Kidney (tissue), 14 donors: ENCODE measurements around the gene ART1. TPM values are rescaled to one million over a fixed set of nuclear protein-coding genes. Genes with fewer than 3 reads are reported as not detected.

ENCODE experiments used
- DNase-seq, 5 donors: peaks; one replicate each; pipeline ENCODE4 v3.0.0-alpha.2; 2013 to 2020
- FAIRE-seq: peaks from 2 replicates; lab custom pipeline; 2012; peaks lifted over from hg19 to GRCh38; lab: Jason Lieb, UNC
- H3K27ac ChIP-seq, 2 donors: one replicate each; pipeline ENCODE4 v1.7.0; 2013; ENCODE audit warnings: low read depth in 2 of 2, low read length in 2 of 2, inconsistent platforms in 1 of 2
- H3K27me3 ChIP-seq: one replicate; pipeline ENCODE4 v1.7.1; 2013; ENCODE audit warnings: low read length, inconsistent platforms; ENCODE audit not compliant: control insufficient read depth, insufficient read depth
- H3K36me3 ChIP-seq, 3 donors: one replicate each; pipeline versions ENCODE4 v1.7.0 to v1.7.1; 2013; ENCODE audit warnings: low read length in 3 of 3, control low read depth in 1 of 3, inconsistent platforms in 1 of 3; ENCODE audit not compliant: insufficient read depth in 3 of 3, control insufficient read depth in 2 of 3
- H3K4me1 ChIP-seq, 3 donors: one replicate each; pipeline versions ENCODE4 v1.7.0 to v1.7.1; 2013; ENCODE audit warnings: low read length in 3 of 3, inconsistent platforms in 1 of 3, low read depth in 1 of 3; ENCODE audit not compliant: control insufficient read depth in 2 of 3, insufficient read depth in 2 of 3
- H3K4me3 ChIP-seq, 3 donors: one replicate each; pipeline versions ENCODE4 v1.7.0 to v1.8.1; 2013; ENCODE audit warnings: low read length in 3 of 3, control low read depth in 1 of 3, inconsistent platforms in 1 of 3
- H3K9ac ChIP-seq, 3 donors: one replicate each; pipeline versions ENCODE4 v1.7.0 to v1.7.1; 2013; ENCODE audit warnings: low read length in 3 of 3, control low read depth in 1 of 3, inconsistent platforms in 1 of 3
- H3K9me3 ChIP-seq, 3 donors: one replicate each; pipeline versions ENCODE4 v1.7.0 to v1.7.1; 2013; ENCODE audit warnings: low read length in 3 of 3, control low read depth in 1 of 3, inconsistent platforms in 1 of 3; ENCODE audit not compliant: control insufficient read depth in 2 of 3, insufficient read depth in 1 of 3
- CTCF ChIP-seq: IDR thresholded peaks from 3 replicates; pipeline ENCODE4 v1.5.1; 2012; ENCODE audit warnings: mild to moderate bottlenecking, moderate library complexity, borderline replicate concordance; ENCODE audit not compliant: insufficient read depth; ENCODE audit errors: extremely low read depth
- intact Hi-C: fragments of 100-400 bp; cut with DNase I; formaldehyde crosslinking; loops from one replicate; pipeline ENCODE4 v1.11.1; 2022
- polyA plus RNA-seq: library from polyadenylated mRNA; stranded (reverse); fragments of 350-450 nt; fragmentation: Illumina TruSeq; extraction: RNeasy Lipid Tissue Mini Kit (QIAGEN cat#74804); gene quantifications from one replicate; pipeline ENCODE4 v1.2.3, GENCODE V29; 2014; ENCODE audit warnings: low read depth, low replicate concordance; ENCODE audit not compliant: insufficient read depth
- total RNA-seq: library from RNA; stranded (reverse); fragmentation: NEBNext Ultra II Directional; extraction: Animal tissue kit (Norgen Biotek cat#: 25700); gene quantifications from one replicate; pipeline ENCODE4 v1.2.1, GENCODE V29; 2021
- donor health status: control.
- donor health status: control.
- donor health status: control.
- donor health status: control.
- donor health status: control.
- donor health status: DM: yes; HTN: yes; CAD: no.
- donor health status: Normal renal cell carcinoma (clear cell type).

Gene ART1
- total and polyA plus RNA-seq, 2 donors from 2014 or later = 0.31 TPM; not detected in 1

DNA sequence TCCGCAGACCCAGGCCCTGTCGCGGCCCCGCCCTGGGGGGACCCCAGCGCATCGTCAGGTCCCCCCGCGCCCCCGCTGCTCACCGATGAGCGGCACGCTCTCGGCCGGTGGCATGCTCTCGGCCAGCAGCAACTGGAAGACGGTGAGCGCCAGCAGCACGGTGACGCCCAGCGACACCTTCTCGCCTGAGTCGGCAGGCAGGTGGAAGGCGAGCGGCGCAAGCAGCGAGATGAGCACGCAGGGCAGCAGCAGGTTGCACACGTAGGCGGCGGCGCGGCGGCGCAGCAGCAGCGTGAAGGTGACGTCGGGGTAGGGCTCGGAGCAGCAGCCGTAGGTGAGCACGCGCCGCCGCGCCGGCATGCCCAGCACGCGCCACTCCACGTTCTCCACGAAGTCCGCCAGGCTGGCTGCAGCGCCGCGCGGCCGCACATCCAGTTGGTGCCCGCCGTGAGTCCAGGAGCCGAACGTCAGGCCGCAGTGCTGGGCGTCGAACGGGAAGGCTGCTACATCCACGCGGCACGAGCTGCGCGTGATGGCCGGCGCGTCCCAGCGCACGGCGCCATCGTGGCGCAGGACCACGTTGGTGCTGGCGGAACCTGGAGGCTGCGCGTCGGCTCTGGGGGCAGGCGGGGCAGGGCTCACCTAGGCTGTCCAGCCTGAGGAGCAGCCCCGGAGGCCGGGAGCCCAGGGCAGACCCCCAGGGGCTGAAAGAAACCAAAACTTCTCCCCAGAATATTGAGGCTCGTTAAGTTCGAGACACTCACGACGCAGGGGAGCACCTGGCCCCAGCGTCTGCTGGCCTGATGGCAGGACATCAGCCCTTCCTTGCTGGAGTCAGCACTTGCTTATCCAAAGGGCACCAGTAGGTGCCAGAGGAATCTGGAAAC is 22.5 kb downstream of the ART1 start:
- Histone ChIP-seq H3K27ac (no peak overlapping the region), H3K9me3 (no peaks in the 10 kb centered on the region), H3K9ac (no peak overlapping the region), H3K4me3 (no peak overlapping the region), H3K27me3 (no peaks in the 10 kb centered on the region), H3K36me3 (peaks cover under 1 to 12% (median 4%) of the 10 kb centered on the region in 3 donors), H3K4me1 (no peaks in the 10 kb centered on the region)
- no peak for TF ChIP-seq CTCF
- DNase-seq (no peak), FAIRE-seq (no peak)
- intact Hi-C loops = no loop called here

DNA sequence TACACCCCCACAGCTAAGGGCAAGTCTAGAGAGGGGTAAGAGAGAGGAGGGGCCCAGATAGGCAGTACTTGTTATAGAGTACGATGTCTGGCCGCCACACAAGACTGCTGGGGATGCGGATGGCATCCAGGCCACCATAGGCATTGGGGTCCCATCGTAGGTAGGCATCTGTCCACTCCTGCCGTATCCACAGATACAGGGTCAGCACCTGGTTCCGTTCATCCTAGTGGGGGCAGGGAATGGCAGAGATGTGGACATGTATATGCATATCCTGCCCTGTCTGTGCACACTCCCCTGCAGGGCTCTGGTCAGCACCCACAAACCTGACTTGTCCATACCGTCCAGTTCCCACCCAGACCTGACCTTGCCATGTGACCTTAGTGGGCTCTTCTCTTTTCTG is 24.2 kb downstream of the ART1 start:
- intact Hi-C loops = no loop called here
- Histone ChIP-seq H3K4me3 (no peak overlapping the region), H3K4me1 (no peaks in the 10 kb centered on the region), H3K27me3 (no peaks in the 10 kb centered on the region), H3K27ac (no peak overlapping the region), H3K9me3 (no peaks in the 10 kb centered on the region), H3K36me3 (peaks cover 3 to 20% (median 8%) of the 10 kb centered on the region in 3 donors), H3K9ac (no peak overlapping the region)
- DNase-seq (no peak), FAIRE-seq (no peak)
- TF ChIP-seq CTCF = no peak

- intact Hi-C loops = no loop called here
Observed at GRCh38 chr11:3669742-3670183, 24.8 kb downstream of the ART1 start.

More at GRCh38 chr11:3669742-3670183, 24.8 kb downstream of the ART1 start:
- DNase-seq (no peak), FAIRE-seq (no peak)
- no peak overlapping the region for H3K9ac ChIP-seq
- no peaks in the 10 kb centered on the region for H3K9me3 ChIP-seq
- H3K4me1 ChIP-seq = no peaks in the 10 kb centered on the region
- H3K4me3 ChIP-seq = no peak overlapping the region
- no peak overlapping the region for H3K27ac ChIP-seq
- H3K36me3 ChIP-seq = peaks cover 3 to 24% (median 9%) of the 10 kb centered on the region in 3 donors
- H3K27me3 ChIP-seq = no peaks in the 10 kb centered on the region
- TF ChIP-seq CTCF = no peak
